Spinal cord (tissue), 10 donors: ENCODE results near the gene SMIM36. TPM values are rescaled to one million over a fixed set of nuclear protein-coding genes. Genes with fewer than 3 reads are reported as not detected.
"Not testable (repeated sequence)": the region's sequence is repeated elsewhere in the genome, so short reads cannot be mapped to it uniquely, and the experiment has no call there.

Experiments
- DNase-seq, 6 donors: peaks; one replicate each; pipeline versions ENCODE4 v3.0.0 to v3.0.0-alpha.2; 2013 to 2015; ENCODE audit warnings: low spot score in 6 of 6, low read depth in 4 of 6
- H3K27ac ChIP-seq: one replicate; pipeline ENCODE4 v1.5.1; 2013; ENCODE audit warnings: low read depth, low read length, control low read depth
- H3K27me3 ChIP-seq: one replicate; pipeline ENCODE4 v1.6.1; 2013; ENCODE audit warnings: low read length; ENCODE audit not compliant: control insufficient read depth, insufficient read depth
- H3K36me3 ChIP-seq: one replicate; pipeline ENCODE4 v1.6.1; 2013; ENCODE audit warnings: low read length; ENCODE audit not compliant: control insufficient read depth, insufficient read depth
- H3K4me1 ChIP-seq: one replicate; pipeline ENCODE4 v1.6.1; 2013; ENCODE audit warnings: low read length; ENCODE audit not compliant: control insufficient read depth, insufficient read depth
- H3K4me3 ChIP-seq: one replicate; pipeline ENCODE4 v1.5.1; 2013; ENCODE audit warnings: low read depth, low read length, control low read depth
- H3K9me3 ChIP-seq: one replicate; pipeline ENCODE4 v1.6.1; 2013; ENCODE audit warnings: low read length; ENCODE audit not compliant: control insufficient read depth, insufficient read depth
- WGBS: methylation state at CpG from one replicate; pipeline ENCODE4 v1.1.5; 2013; ENCODE audit warnings: missing lambda C conversion rate; ENCODE audit not compliant: insufficient coverage; 5-methylcytosine and 5-hydroxymethylcytosine counted together
- polyA plus RNA-seq, 2 donors: library from polyadenylated mRNA; unstranded; fragments of 120-200 nt; gene quantifications; one replicate each; pipeline ENCODE4 v1.2.1, GENCODE V29; 2013; ENCODE audit not compliant: insufficient read length in 2 of 2
- total RNA-seq, 2 donors: library from RNA; depleted of rRNA in 1 of 2; stranded (reverse); fragments of 120-200 nt in 1 of 2; fragments of >200 nt in 1 of 2; gene quantifications; one replicate each; pipeline versions ENCODE4 v1.2.3 to v1.2.4, GENCODE V29; 2013 to 2014
- donor health status: healthy.

SMIM36 gene
- total and polyA plus RNA-seq, 4 donors = 0.18 TPM; not detected in 3

GRCh38 chr17:55513885-55514590, 2.8 kb upstream of the SMIM36 start:
- no peak overlapping the region for H3K4me3 ChIP-seq
- peak; percentile 64 to 96 (median 82) for DNase-seq
- H3K27ac ChIP-seq = no peak overlapping the region
- WGBS = no CpG with 5 or more reads among the region's 5 CpGs
- no peaks in the 10 kb centered on the region for H3K36me3 ChIP-seq
- no peaks in the 10 kb centered on the region for H3K27me3 ChIP-seq
- H3K4me1 ChIP-seq = no peaks in the 10 kb centered on the region
- H3K9me3 ChIP-seq = no peaks in the 10 kb centered on the region

- H3K27me3 ChIP-seq, H3K4me3 ChIP-seq, DNase-seq, H3K27ac ChIP-seq, H3K4me1 ChIP-seq, H3K9me3 ChIP-seq, H3K36me3 ChIP-seq: not testable (repeated sequence)
- WGBS = no CpG with 5 or more reads among the region's 7 CpGs
These were observed 3.6 kb downstream of the SMIM36 start for GRCh38 chr17:55507669-55508068.

- H3K4me3 ChIP-seq, H3K27ac ChIP-seq, DNase-seq, H3K4me1 ChIP-seq, H3K27me3 ChIP-seq, H3K9me3 ChIP-seq, H3K36me3 ChIP-seq: not testable (repeated sequence)
- no CpG with 5 or more reads among the region's 23 CpGs for WGBS
These were observed 9.6 kb downstream of the SMIM36 start for GRCh38 chr17:55501626-55502025.

- Histone ChIP-seq H3K9me3 (no peaks in the 10 kb centered on the region), H3K4me3 (no peak overlapping the region), H3K27me3 (no peaks in the 10 kb centered on the region), H3K27ac (no peak overlapping the region), H3K36me3 (no peaks in the 10 kb centered on the region), H3K4me1 (no peaks in the 10 kb centered on the region)
- DNase-seq = no peak
- 68% methylated on average over 3 of the region's 3 CpGs for WGBS
These were observed 11.1 kb downstream of the SMIM36 start for GRCh38 chr17:55500103-55500502.

GRCh38 chr17:55496094-55496881, 15.0 kb downstream of the SMIM36 start:
- Histone ChIP-seq H3K4me1 (no peaks in the 10 kb centered on the region), H3K4me3 (no peak overlapping the region), H3K36me3 (no peaks in the 10 kb centered on the region), H3K9me3 (no peaks in the 10 kb centered on the region), H3K27me3 (no peaks in the 10 kb centered on the region), H3K27ac (no peak overlapping the region)
- peak in 2 of 6 donors; percentile 41 to 47 for DNase-seq
- 56% methylated on average over 3 of the region's 8 CpGs for WGBS

GRCh38 chr17:55495239-55495638, 16.0 kb downstream of the SMIM36 start:
- H3K36me3 ChIP-seq = no peaks in the 10 kb centered on the region
- no peak overlapping the region for H3K27ac ChIP-seq
- no peaks in the 10 kb centered on the region for H3K27me3 ChIP-seq
- no CpG with 5 or more reads among the region's 3 CpGs for WGBS
- no peaks in the 10 kb centered on the region for H3K9me3 ChIP-seq
- no peak for DNase-seq
- no peak overlapping the region for H3K4me3 ChIP-seq
- H3K4me1 ChIP-seq = no peaks in the 10 kb centered on the region

GRCh38 chr17:55492781-55493341, 18.4 kb downstream of the SMIM36 start:
- DNase-seq = peak in 3 of 6 donors; percentile 23 to 90 (median 23)
- H3K36me3 ChIP-seq = no peaks in the 10 kb centered on the region
- WGBS = 38% methylated on average over 5 of the region's 7 CpGs
- no peak overlapping the region for H3K4me3 ChIP-seq
- no peaks in the 10 kb centered on the region for H3K4me1 ChIP-seq
- H3K27me3 ChIP-seq = no peaks in the 10 kb centered on the region
- H3K27ac ChIP-seq = no peak overlapping the region
- H3K9me3 ChIP-seq = no peaks in the 10 kb centered on the region

- peak in 1 of 6 donors; percentile 74 for DNase-seq
- H3K27me3 ChIP-seq = no peaks in the 10 kb centered on the region
- no peaks in the 10 kb centered on the region for H3K36me3 ChIP-seq
- H3K4me1 ChIP-seq = no peaks in the 10 kb centered on the region
- WGBS = 100% methylated on average over 1 of the region's 4 CpGs
- no peaks in the 10 kb centered on the region for H3K9me3 ChIP-seq
- no peak overlapping the region for H3K4me3 ChIP-seq
- H3K27ac ChIP-seq = no peak overlapping the region
These were observed 20.9 kb downstream of the SMIM36 start for GRCh38 chr17:55490376-55490775.

- peak in 2 of 6 donors; percentile 9 to 26 for DNase-seq
- 61% methylated on average over 4 of the region's 7 CpGs for WGBS
- Histone ChIP-seq H3K27ac (no peak overlapping the region), H3K4me1 (no peaks in the 10 kb centered on the region), H3K4me3 (no peak overlapping the region), H3K27me3 (no peaks in the 10 kb centered on the region), H3K9me3 (no peaks in the 10 kb centered on the region), H3K36me3 (no peaks in the 10 kb centered on the region)
These were observed 23.4 kb downstream of the SMIM36 start for GRCh38 chr17:55487695-55488432.
